8988T (cell line): ENCODE data around the gene ALKBH1.
"Not testable (repeated sequence)": the region's sequence is repeated elsewhere in the genome, so short reads cannot be mapped to it uniquely, and the experiment has no call there.

Experiments used
- DNase-seq: peaks from one replicate; pipeline ENCODE4 v3.0.0; 2011

ALKBH1 gene

GRCh38 chr14:77707724-77708408 lies at the start of gene ALKBH1, which contains the start of gene SLIRP:
ALKBH1 (minus strand) TSS chr14:77708023; CDS start chr14:77708004, 19 bp downstream.
SLIRP (plus strand) TSS chr14:77708103; CDS start chr14:77708112, 9 bp downstream.
- peak; percentile 70 for DNase-seq

- no peak for DNase-seq
These were observed 45.1 kb upstream of the ALKBH1 start for GRCh38 chr14:77752799-77753516.

- no peak for DNase-seq
These were observed 44.4 kb upstream of the ALKBH1 start for GRCh38 chr14:77752266-77752665.

- not testable (repeated sequence) for DNase-seq
These were observed 39.6 kb upstream of the ALKBH1 start for GRCh38 chr14:77747425-77747824.

GRCh38 chr14:77746064-77746702 lies 38.4 kb upstream of the ALKBH1 start:
- no peak for DNase-seq

GRCh38 chr14:77741438-77741837 lies 33.6 kb upstream of the ALKBH1 start:
- no peak for DNase-seq

GRCh38 chr14:77738559-77739250 lies 30.9 kb upstream of the ALKBH1 start:
- DNase-seq = no peak

- DNase-seq = no peak
These were observed 23.2 kb upstream of the ALKBH1 start for GRCh38 chr14:77730976-77731497.

- DNase-seq = no peak
These were observed 14.5 kb upstream of the ALKBH1 start for GRCh38 chr14:77722301-77722700.

GRCh38 chr14:77721437-77721836 lies 13.6 kb upstream of the ALKBH1 start:
- DNase-seq = no peak

- DNase-seq = no peak
These were observed 9.9 kb upstream of the ALKBH1 start for GRCh38 chr14:77717608-77718305.

- DNase-seq = no peak
These were observed 7.1 kb upstream of the ALKBH1 start for GRCh38 chr14:77714926-77715325.

GRCh38 chr14:77710364-77710763 lies 2.5 kb upstream of the ALKBH1 start:
- no peak for DNase-seq

GRCh38 chr14:77709412-77709811 lies 1.6 kb upstream of the ALKBH1 start:
- no peak for DNase-seq

- DNase-seq = no peak
These were observed 926 bp upstream of the ALKBH1 start for GRCh38 chr14:77708749-77709148.

- peak; percentile 23 for DNase-seq
These were observed 484 bp downstream of the ALKBH1 start for GRCh38 chr14:77707355-77707723.

- DNase-seq = no peak
These were observed 16.6 kb downstream of the ALKBH1 start for GRCh38 chr14:77691259-77691658.

GRCh38 chr14:77682158-77682553 lies 25.7 kb downstream of the ALKBH1 start:
- DNase-seq = no peak

- DNase-seq = no peak
These were observed 26.3 kb downstream of the ALKBH1 start for GRCh38 chr14:77681196-77682157.

- DNase-seq = no peak
These were observed 32.9 kb downstream of the ALKBH1 start for GRCh38 chr14:77674931-77675330.

GRCh38 chr14:77673193-77673592 lies 34.6 kb downstream of the ALKBH1 start:
- DNase-seq = no peak
